Measurements from ENCODE around the gene RTN4RL1. TPM values are rescaled to one million over a fixed set of nuclear protein-coding genes. Genes with fewer than 3 reads are reported as not detected.

RTN4RL1 gene
- total RNA-seq, 1 experiment from 2014 or later, result 0.80 TPM

DNA sequence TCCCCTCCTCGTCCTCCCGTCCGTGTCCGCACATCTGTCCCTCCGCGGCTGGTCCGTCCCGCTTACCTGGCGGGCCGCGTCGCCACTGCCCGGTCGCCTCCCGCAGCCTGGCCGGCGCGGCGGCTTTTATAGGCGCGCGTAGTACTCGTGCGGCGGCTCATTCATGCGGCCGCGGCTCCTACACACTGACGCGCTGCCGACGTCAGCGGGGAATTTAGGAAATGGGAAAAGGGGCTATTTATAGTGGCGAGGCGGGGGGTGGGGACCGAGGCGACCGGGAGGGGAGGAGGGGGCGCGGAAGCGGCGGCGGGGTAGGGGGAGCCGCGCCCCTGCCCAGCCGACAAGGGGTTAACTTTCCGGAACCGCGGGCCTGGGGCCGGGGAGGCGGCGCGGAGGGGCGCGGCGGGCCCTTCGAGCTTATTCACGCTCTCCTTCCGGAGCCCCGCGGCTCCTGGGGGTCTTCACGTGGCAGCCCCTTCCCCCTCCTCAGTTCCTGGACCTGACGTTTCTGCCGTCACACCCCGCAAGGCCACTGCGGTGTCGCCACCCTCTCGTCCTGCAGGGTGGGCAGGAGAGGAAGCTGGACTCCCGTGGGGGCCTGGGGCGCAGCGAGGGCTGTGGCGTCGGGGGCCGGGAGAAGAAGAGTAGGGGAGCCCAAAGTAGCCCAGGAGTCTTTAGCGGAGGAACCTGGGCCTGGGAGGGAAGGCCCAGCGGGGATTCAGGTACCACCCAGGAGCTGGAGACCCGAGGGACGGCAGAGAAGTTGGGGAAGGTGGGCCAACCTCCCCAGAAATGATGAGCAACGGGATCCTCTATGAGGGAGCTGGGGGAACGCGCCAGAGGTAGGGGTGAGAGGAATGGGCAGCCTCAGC, 26.2 kb upstream of the RTN4RL1 start:
- in situ Hi-C loops (cut with HindIII; ENCODE audit: low pct_unique_long_range_greater_than_20kb, low sequenced_read_pairs), result no loop called here
- H3K9me3 ChIP-seq (ENCODE audit: control insufficient read depth, insufficient read depth, low read depth, low read length), result no peaks in the 10 kb centered on the region
- no TSS peak for BruUV-seq (replicated peaks)
- intact Hi-C loops (cut with micrococcal nuclease; ENCODE audit: unreplicated experiment), result no loop called here
- peak overlapping the region in 1 of 2 experiments; percentile 14; a peak in 1 of 4 replicates for H3K4me3 ChIP-seq (ENCODE audit: low read depth in 2 of 2, low read length in 2 of 2)
- H3K27me3 ChIP-seq (ENCODE audit: control insufficient read depth, insufficient read depth, low read length), result no peaks in the 10 kb centered on the region
- POLR2A ChIA-PET, result interaction anchor here (0.7 kb wide), 1 partner anchor 388 kb away, joined by 3 read pairs; no protein-coding TSS in a partner anchor
- peaks cover 4% of the 10 kb centered on the region; the same call in 1 of the 2 replicates for H3K4me1 ChIP-seq (ENCODE audit: control insufficient read depth, insufficient read depth, low read length)
- DNase-seq (ENCODE audit: low read depth, low spot score), result no peak
- H3K36me3 ChIP-seq (ENCODE audit: control insufficient read depth, insufficient read depth, low read length), result no peaks in the 10 kb centered on the region
- no peak for ATAC-seq
- H3K27ac ChIP-seq (ENCODE audit: low read length), result no peak overlapping the region
- CTCF ChIA-PET, result interaction anchor here (0.6 to 1.7 kb wide), 2 partner anchors 194 to 333 kb away, joined by 3 to 4 read pairs; no protein-coding TSS in a partner anchor
- TF ChIP-seq, protein P1, sequence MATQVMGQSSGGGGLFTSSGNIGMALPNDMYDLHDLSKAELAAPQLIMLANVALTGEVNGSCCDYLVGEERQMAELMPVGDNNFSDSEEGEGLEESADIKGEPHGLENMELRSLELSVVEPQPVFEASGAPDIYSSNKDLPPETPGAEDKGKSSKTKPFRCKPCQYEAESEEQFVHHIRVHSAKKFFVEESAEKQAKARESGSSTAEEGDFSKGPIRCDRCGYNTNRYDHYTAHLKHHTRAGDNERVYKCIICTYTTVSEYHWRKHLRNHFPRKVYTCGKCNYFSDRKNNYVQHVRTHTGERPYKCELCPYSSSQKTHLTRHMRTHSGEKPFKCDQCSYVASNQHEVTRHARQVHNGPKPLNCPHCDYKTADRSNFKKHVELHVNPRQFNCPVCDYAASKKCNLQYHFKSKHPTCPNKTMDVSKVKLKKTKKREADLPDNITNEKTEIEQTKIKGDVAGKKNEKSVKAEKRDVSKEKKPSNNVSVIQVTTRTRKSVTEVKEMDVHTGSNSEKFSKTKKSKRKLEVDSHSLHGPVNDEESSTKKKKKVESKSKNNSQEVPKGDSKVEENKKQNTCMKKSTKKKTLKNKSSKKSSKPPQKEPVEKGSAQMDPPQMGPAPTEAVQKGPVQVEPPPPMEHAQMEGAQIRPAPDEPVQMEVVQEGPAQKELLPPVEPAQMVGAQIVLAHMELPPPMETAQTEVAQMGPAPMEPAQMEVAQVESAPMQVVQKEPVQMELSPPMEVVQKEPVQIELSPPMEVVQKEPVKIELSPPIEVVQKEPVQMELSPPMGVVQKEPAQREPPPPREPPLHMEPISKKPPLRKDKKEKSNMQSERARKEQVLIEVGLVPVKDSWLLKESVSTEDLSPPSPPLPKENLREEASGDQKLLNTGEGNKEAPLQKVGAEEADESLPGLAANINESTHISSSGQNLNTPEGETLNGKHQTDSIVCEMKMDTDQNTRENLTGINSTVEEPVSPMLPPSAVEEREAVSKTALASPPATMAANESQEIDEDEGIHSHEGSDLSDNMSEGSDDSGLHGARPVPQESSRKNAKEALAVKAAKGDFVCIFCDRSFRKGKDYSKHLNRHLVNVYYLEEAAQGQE (IDR thresholded peaks at IDR 0.05; ENCODE audit: insufficient read depth in 1 of 2, low read depth in 2 of 2, low read length in 1 of 2), result no peak
- TF ChIP-seq SIN3A (IDR thresholded peaks at IDR 0.05; ENCODE audit: borderline replicate concordance, insufficient read depth, low read depth, low read length) (no peak), POLR2AphosphoS5 (IDR thresholded peaks at IDR 0.05; ENCODE audit: low read depth, low read length) (no peak)
- TF ChIP-seq, protein P2, sequence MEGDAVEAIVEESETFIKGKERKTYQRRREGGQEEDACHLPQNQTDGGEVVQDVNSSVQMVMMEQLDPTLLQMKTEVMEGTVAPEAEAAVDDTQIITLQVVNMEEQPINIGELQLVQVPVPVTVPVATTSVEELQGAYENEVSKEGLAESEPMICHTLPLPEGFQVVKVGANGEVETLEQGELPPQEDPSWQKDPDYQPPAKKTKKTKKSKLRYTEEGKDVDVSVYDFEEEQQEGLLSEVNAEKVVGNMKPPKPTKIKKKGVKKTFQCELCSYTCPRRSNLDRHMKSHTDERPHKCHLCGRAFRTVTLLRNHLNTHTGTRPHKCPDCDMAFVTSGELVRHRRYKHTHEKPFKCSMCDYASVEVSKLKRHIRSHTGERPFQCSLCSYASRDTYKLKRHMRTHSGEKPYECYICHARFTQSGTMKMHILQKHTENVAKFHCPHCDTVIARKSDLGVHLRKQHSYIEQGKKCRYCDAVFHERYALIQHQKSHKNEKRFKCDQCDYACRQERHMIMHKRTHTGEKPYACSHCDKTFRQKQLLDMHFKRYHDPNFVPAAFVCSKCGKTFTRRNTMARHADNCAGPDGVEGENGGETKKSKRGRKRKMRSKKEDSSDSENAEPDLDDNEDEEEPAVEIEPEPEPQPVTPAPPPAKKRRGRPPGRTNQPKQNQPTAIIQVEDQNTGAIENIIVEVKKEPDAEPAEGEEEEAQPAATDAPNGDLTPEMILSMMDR (IDR thresholded peaks at IDR 0.05), result no peak

DNA sequence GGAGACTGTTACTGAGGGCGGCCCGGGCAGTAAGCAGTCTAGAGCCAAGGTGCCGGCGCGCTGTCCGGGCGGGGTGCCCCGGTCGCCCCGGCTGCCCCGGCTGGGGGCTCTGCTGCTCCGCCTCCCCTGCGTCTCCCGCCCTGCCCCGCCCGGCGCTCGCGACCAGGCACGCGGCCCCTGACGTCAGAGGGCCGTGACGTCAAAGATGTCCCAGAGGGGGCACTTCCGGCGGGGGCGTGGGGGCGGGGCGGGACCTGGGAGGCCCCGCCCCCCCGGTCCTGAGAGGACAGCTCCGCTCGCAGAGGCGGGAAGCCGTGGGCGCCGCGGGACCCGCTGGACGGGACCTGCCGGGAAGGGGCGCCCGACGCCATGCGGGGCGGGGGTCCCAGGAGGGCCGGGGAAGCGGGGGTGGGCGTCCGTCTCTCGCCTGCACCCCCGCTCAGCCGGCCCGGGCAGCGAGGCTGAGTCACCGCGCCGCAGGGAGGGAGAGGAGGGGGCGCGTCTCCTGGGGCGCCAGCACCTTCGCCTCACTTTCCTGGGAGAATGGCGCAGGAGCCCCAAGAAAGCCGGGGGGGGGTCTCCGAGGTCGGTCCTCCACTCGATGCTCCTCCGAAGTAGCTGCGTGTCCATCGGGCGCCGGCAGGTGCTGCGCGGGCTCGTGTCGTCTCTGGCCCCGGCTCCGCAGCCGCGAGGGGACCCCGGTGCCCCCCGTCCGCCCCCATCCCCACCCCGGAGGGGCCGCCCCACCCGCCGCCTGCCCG, 25.3 kb upstream of the RTN4RL1 start:
- BruUV-seq (replicated peaks), result no TSS peak
- in situ Hi-C loops (cut with HindIII; ENCODE audit: low pct_unique_long_range_greater_than_20kb, low sequenced_read_pairs), result no loop called here
- H3K36me3 ChIP-seq (ENCODE audit: control insufficient read depth, insufficient read depth, low read length), result no peaks in the 10 kb centered on the region
- ChIA-PET CTCF (interaction anchor here (0.6 kb wide), 1 partner anchor 333 kb away, joined by 3 read pairs; no protein-coding TSS in a partner anchor), POLR2A (interaction anchor here (0.7 kb wide), 1 partner anchor 387 kb away, joined by 3 read pairs; no protein-coding TSS in a partner anchor)
- TF ChIP-seq POLR2AphosphoS5 (IDR thresholded peaks at IDR 0.05; ENCODE audit: low read depth, low read length), result no peak
- peak; percentile 19; the same call in 1 of the 2 replicates for TF ChIP-seq SIN3A (IDR thresholded peaks at IDR 0.05; ENCODE audit: borderline replicate concordance, insufficient read depth, low read depth, low read length)
- TF ChIP-seq, protein P2 (IDR thresholded peaks at IDR 0.05), result no peak
- no peak for TF ChIP-seq TCF7L2 (IDR thresholded peaks at IDR 0.05; ENCODE audit: low read depth, low read length)
- TF ChIP-seq, protein P1 (IDR thresholded peaks at IDR 0.05; ENCODE audit: insufficient read depth in 1 of 2, low read depth in 2 of 2, low read length in 1 of 2), result peak in 1 of 2 experiments; percentile 66; a peak in 1 of 4 replicates
- no peak overlapping the region for H3K27ac ChIP-seq (ENCODE audit: low read length)
- H3K4me1 ChIP-seq (ENCODE audit: control insufficient read depth, insufficient read depth, low read length), result peaks cover 4% of the 10 kb centered on the region; the same call in 1 of the 2 replicates
- peak; percentile 26 for ATAC-seq
- H3K4me3 ChIP-seq (ENCODE audit: low read depth in 2 of 2, low read length in 2 of 2), result peak overlapping the region; percentile 48 to 65
- intact Hi-C loops (cut with micrococcal nuclease; ENCODE audit: unreplicated experiment), result no loop called here
- H3K9me3 ChIP-seq (ENCODE audit: control insufficient read depth, insufficient read depth, low read depth, low read length), result no peaks in the 10 kb centered on the region
- no peaks in the 10 kb centered on the region for H3K27me3 ChIP-seq (ENCODE audit: control insufficient read depth, insufficient read depth, low read length)
- no peak for DNase-seq (ENCODE audit: low read depth, low spot score)

All from Panc1 (cell line).